GM19193 (cell line): ENCODE measurements around the gene RBMS3.

Source experiments
- POLR2A ChIP-seq: IDR thresholded peaks from 4 replicates; pipeline ENCODE4 v1.6.1; 2011; ENCODE audit not compliant: insufficient read depth, insufficient read length; ENCODE audit errors: extremely low read depth

RBMS3 gene

GRCh38 chr3:29290596-29290995 is 9.7 kb downstream of the RBMS3 start:
- TF ChIP-seq POLR2A, result no peak

- no peak for TF ChIP-seq POLR2A
These were observed 10.6 kb downstream of the RBMS3 start for GRCh38 chr3:29291260-29291981.

- no peak for TF ChIP-seq POLR2A
These were observed 11.1 kb downstream of the RBMS3 start for GRCh38 chr3:29291982-29292363.

GRCh38 chr3:29293421-29293820 is 12.6 kb downstream of the RBMS3 start:
- TF ChIP-seq POLR2A, result no peak

- TF ChIP-seq POLR2A, result no peak
These were observed 17.1 kb downstream of the RBMS3 start for GRCh38 chr3:29297998-29298397.

- no peak for TF ChIP-seq POLR2A
These were observed 20.6 kb downstream of the RBMS3 start for GRCh38 chr3:29301332-29302019.

- TF ChIP-seq POLR2A, result no peak
These were observed 21.7 kb downstream of the RBMS3 start for GRCh38 chr3:29302619-29303018.

- no peak for TF ChIP-seq POLR2A
These were observed 26.4 kb downstream of the RBMS3 start for GRCh38 chr3:29307295-29307694.

- no peak for TF ChIP-seq POLR2A
These were observed 30.0 kb downstream of the RBMS3 start for GRCh38 chr3:29310865-29311264.

- TF ChIP-seq POLR2A, result no peak
These were observed 30.9 kb downstream of the RBMS3 start for GRCh38 chr3:29311795-29312194.

GRCh38 chr3:29312395-29312794 is 31.5 kb downstream of the RBMS3 start:
- TF ChIP-seq POLR2A, result no peak

- TF ChIP-seq POLR2A, result no peak
These were observed 32.1 kb downstream of the RBMS3 start for GRCh38 chr3:29312960-29313452.

- TF ChIP-seq POLR2A, result no peak
These were observed 33.3 kb downstream of the RBMS3 start for GRCh38 chr3:29313981-29314726.

- no peak for TF ChIP-seq POLR2A
These were observed 33.8 kb downstream of the RBMS3 start for GRCh38 chr3:29314727-29315088.

- no peak for TF ChIP-seq POLR2A
These were observed 36.8 kb downstream of the RBMS3 start for GRCh38 chr3:29317659-29318173.
